Neural progenitor cell (in vitro differentiated cells): ENCODE results near the gene MRPL24.

ENCODE experiments used
- EZH2 ChIP-seq: fragments of 200-600 bp; sonication (generic); IDR thresholded peaks from 2 replicates; pipeline ENCODE4 v1.6.1; 2017; ENCODE audit warnings: antibody characterized with exemption, mild to moderate bottlenecking, moderate library complexity
- EZH2phosphoT487 ChIP-seq: fragments of 200-600 bp; sonication (generic); IDR thresholded peaks from 2 replicates; pipeline ENCODE4 v1.6.1; 2017; ENCODE audit warnings: antibody characterized with exemption

- TF ChIP-seq EZH2 (no peak), EZH2phosphoT487 (no peak)
Observed at GRCh38 chr1:156768610-156769295, 27.9 kb upstream of the MRPL24 start.
